ENCODE measurements around the gene MANBA.

MANBA gene

DNA sequence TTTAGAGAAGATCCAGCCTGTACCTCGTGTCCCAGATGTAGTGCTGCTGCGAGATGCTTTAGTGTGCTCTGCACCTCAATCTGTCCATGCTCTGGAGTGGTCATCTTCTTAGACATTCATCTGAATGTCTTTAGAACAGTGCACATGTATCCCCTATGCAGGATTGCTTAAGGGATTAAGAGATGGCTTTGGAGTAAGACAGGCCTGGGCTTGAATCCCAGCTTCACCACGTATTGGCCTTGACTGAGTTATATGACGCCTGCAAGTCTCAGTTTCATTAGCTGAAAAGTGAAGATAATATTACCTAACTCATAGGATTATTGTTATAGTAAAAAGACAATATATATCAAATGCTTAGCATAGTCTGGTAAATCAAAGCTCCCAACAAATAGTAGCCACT, 161.3 kb downstream of the MANBA start:
- Histone ChIP-seq H3K27me3 (no peaks in the 10 kb centered on the region), H3K4me1 (no peaks in the 10 kb centered on the region), H3K27ac (no peak overlapping the region), H3K36me3 (peaks cover 67 to 97% (median 79%) of the 10 kb centered on the region in 3 donors), H3K4me3 (no peak overlapping the region), H3K9me3 (no peaks in the 10 kb centered on the region)
- intact Hi-C loops (cut with DNase I; ENCODE audit: low total_unique reads), result no loop called here
- TF ChIP-seq, protein P1, sequence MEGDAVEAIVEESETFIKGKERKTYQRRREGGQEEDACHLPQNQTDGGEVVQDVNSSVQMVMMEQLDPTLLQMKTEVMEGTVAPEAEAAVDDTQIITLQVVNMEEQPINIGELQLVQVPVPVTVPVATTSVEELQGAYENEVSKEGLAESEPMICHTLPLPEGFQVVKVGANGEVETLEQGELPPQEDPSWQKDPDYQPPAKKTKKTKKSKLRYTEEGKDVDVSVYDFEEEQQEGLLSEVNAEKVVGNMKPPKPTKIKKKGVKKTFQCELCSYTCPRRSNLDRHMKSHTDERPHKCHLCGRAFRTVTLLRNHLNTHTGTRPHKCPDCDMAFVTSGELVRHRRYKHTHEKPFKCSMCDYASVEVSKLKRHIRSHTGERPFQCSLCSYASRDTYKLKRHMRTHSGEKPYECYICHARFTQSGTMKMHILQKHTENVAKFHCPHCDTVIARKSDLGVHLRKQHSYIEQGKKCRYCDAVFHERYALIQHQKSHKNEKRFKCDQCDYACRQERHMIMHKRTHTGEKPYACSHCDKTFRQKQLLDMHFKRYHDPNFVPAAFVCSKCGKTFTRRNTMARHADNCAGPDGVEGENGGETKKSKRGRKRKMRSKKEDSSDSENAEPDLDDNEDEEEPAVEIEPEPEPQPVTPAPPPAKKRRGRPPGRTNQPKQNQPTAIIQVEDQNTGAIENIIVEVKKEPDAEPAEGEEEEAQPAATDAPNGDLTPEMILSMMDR (IDR thresholded peaks at IDR 0.05), result no peak
- DNase-seq, result no peak

DNA sequence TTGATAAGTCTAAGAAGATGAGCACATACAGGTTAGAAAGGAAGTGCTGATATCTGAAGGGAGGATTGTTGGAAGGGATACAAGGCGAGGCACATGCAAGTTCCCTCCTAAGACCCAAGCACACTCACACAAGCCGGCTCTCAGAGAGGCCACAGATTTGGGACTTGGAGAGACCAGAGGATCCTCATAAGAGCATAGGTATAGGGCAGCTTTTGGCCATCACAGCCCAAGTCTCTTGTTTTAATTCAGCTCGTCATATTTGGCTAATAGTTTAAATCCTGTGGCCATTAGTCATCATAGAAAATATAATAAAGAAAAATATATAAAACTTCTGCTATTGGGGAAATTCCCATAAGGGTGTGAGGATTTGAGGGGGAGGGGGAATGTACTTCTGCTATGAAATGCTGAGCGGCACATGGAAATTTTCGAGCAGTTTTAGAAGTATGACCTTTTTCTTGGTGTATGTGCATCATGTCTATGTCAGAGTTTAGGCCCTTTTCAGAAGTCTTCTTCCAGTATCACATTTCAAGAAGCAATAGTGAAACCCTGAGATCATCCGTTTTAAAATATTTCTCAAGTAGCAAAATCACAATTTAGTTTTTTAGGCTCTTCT, 161.9 kb downstream of the MANBA start:
- TF ChIP-seq, protein P1 (IDR thresholded peaks at IDR 0.05), result no peak
- no peak for DNase-seq
- Histone ChIP-seq H3K27ac (no peak overlapping the region), H3K4me1 (no peaks in the 10 kb centered on the region), H3K4me3 (no peak overlapping the region), H3K27me3 (no peaks in the 10 kb centered on the region), H3K36me3 (peaks cover 68 to 95% (median 82%) of the 10 kb centered on the region in 3 donors), H3K9me3 (no peaks in the 10 kb centered on the region)
- intact Hi-C loops (cut with DNase I; ENCODE audit: low total_unique reads), result no loop called here

DNA sequence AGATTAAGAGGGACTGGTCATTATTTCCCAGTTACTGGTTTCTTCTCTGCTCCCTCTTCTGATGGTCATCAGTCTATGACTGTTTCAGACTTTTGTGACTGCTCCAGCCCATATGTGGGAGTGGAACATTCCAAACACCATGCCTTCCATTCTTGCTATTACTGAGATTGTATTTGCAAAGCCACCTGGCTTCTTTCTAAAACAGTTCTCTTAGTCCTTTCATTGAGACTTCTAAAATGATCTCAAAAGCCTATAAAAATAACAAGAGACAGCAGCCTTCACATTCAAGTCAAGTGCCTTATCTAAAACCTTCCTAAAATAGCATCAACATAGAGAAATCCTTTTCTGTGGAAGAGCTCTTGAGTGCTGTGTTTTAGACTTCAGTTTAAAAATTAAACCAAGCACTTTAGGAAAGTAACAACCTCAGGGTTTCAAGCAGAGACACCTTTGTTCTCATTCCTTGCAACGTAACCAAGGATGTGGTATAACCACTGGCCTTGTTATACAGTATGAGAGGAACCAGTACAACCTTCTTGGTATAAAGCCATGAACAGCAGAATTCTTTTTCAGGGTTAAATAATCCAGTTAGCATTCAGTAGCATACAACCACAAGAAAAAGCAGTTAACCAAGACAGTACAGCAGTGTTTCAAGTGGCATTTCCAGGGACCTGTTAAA, 162.5 kb downstream of the MANBA start:
- Histone ChIP-seq H3K9me3 (no peaks in the 10 kb centered on the region), H3K36me3 (peaks cover 68 to 89% (median 82%) of the 10 kb centered on the region in 3 donors), H3K4me1 (no peaks in the 10 kb centered on the region), H3K27me3 (no peaks in the 10 kb centered on the region), H3K4me3 (no peak overlapping the region), H3K27ac (no peak overlapping the region)
- TF ChIP-seq, protein P1 (IDR thresholded peaks at IDR 0.05), result no peak
- intact Hi-C loops (cut with DNase I; ENCODE audit: low total_unique reads), result no loop called here
- DNase-seq, result no peak

DNA sequence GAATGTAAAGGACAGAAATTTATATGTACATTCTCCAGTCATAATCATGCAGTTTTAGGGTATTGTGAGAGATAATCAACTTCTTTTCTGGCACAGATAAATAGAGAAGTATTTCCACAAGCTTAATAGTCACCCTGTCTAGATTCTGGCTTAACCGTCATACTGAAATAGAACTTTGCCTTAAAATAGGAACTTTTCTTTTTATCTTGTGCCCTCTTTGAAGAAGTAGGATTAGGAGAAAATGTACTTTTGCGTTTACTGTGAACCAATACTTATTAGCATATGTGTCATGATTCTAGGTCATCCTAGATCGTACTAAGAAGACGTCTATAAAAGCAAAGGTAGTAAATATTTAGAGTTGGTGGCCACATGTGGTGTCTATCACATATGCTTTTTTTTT, 164.2 kb downstream of the MANBA start:
- Histone ChIP-seq H3K27me3 (no peaks in the 10 kb centered on the region), H3K4me1 (no peaks in the 10 kb centered on the region), H3K9me3 (no peaks in the 10 kb centered on the region), H3K36me3 (peaks cover 59 to 78% (median 66%) of the 10 kb centered on the region in 3 donors), H3K27ac (no peak overlapping the region), H3K4me3 (no peak overlapping the region)
- no peak for DNase-seq
- TF ChIP-seq, protein P1 (IDR thresholded peaks at IDR 0.05), result no peak
- intact Hi-C loops (cut with DNase I; ENCODE audit: low total_unique reads), result no loop called here

DNA sequence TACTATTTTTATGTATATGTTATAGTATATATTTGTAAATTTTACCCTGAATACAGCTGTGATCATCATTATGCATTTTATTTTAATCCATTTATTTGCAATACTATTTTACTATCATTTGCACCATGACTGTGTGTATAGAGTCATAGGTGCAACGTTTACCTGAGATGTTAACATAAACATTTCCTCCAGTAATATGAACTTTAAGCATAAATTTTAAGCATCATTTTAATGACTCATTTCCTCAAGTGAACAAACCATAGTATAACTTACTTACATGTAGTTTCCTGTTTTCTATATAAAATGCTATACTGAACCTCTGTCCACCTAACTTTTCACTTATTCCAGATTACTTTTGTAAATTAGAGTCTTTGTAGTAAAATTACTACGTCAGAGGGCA, 166.8 kb downstream of the MANBA start:
- intact Hi-C loops (cut with DNase I; ENCODE audit: low total_unique reads), result no loop called here
- H3K36me3 ChIP-seq, result peaks cover 62 to 74% (median 62%) of the 10 kb centered on the region in 3 donors

More for the DNA sequence above, 166.8 kb downstream of the MANBA start:
- Histone ChIP-seq H3K4me3 (no peak overlapping the region), H3K27me3 (no peaks in the 10 kb centered on the region), H3K27ac (no peak overlapping the region), H3K4me1 (no peaks in the 10 kb centered on the region), H3K9me3 (no peaks in the 10 kb centered on the region)
- TF ChIP-seq, protein P1 (IDR thresholded peaks at IDR 0.05), result no peak
- no peak for DNase-seq
